H1 (cell line): Measurements from ENCODE around the gene RASA4.
"Not testable (repeated sequence)": the region's sequence is repeated elsewhere in the genome, so short reads cannot be mapped to it uniquely, and the experiment has no call there.

Experiments
- BCL11A ChIP-seq, 2 experiments: IDR thresholded peaks; one replicate each; pipeline ENCODE4 v1.6.1; 2011; ENCODE audit warnings: low read depth in 2 of 2, low read length in 2 of 2, mild to moderate bottlenecking in 2 of 2
- CHD1 ChIP-seq: IDR thresholded peaks from 2 replicates; pipeline ENCODE4 v1.6.1; 2012; ENCODE audit warnings: low read depth, low read length, improper control_type of control experiment
- CHD2 ChIP-seq: IDR thresholded peaks from 2 replicates; pipeline ENCODE4 v1.6.1; 2012; ENCODE audit warnings: low read length, improper control_type of control experiment
- CTCF ChIP-seq, 3 experiments: IDR thresholded peaks; 1 replicate in 2 of 3; 2 replicates in 1 of 3; pipeline versions ENCODE4 v1.5.1 to v1.6.1; 2011; ENCODE audit warnings: low read length in 3 of 3, mild to moderate bottlenecking in 3 of 3, inconsistent platforms in 2 of 3, low read depth in 1 of 3, moderate library complexity in 1 of 3; ENCODE audit not compliant: insufficient read depth in 1 of 3; ENCODE audit errors: control extremely low read depth in 1 of 3
- GABPA ChIP-seq: IDR thresholded peaks from 2 replicates; pipeline ENCODE4 v1.6.1; 2011; ENCODE audit warnings: mild to moderate bottlenecking, low read length, moderate library complexity, borderline replicate concordance; ENCODE audit not compliant: insufficient read depth
- GTF2F1 ChIP-seq: IDR thresholded peaks from 2 replicates; pipeline ENCODE4 v1.6.1; 2012; ENCODE audit warnings: low read depth, low read length, improper control_type of control experiment, borderline replicate concordance
- POLR2A ChIP-seq, 2 experiments: IDR thresholded peaks; 1 replicate in 1 of 2; 2 replicates in 1 of 2; pipeline ENCODE4 v1.6.1; 2011; ENCODE audit warnings: low read depth in 2 of 2, low read length in 2 of 2, mild to moderate bottlenecking in 2 of 2; ENCODE audit errors: control extremely low read depth in 1 of 2
- TCF12 ChIP-seq: IDR thresholded peaks from 2 replicates; pipeline ENCODE4 v1.6.1; 2011; ENCODE audit warnings: low read depth, mild to moderate bottlenecking, low read length

- TF ChIP-seq CHD1; CTCF (IDR thresholded peaks at IDR 0.05; ENCODE audit: control extremely low read depth in 1 of 3, insufficient read depth in 1 of 3, low read depth in 1 of 3, low read length in 3 of 3); GTF2F1; POLR2A (IDR thresholded peaks at IDR 0.05; ENCODE audit: control extremely low read depth in 1 of 2, low read depth in 2 of 2, low read length in 2 of 2); CHD2; TCF12; GABPA; BCL11A (IDR thresholded peaks at IDR 0.05; ENCODE audit: low read depth in 2 of 2, low read length in 2 of 2): not testable (repeated sequence)
Observed at GRCh38 chr7:102636956-102637355, 20.4 kb upstream of the RASA4 start.
